ENCODE results near the gene ERMN. TPM values are rescaled to one million over a fixed set of nuclear protein-coding genes. Genes with fewer than 3 reads are reported as not detected.
"Not testable (repeated sequence)": the region's sequence is repeated elsewhere in the genome, so short reads cannot be mapped to it uniquely, and the experiment has no call there.

ERMN gene
- 1 to 10 TPM in 1 of 2 donors, not detected in 1; 1.3 TPM for total RNA-seq

- H3K4me3 ChIP-seq: no peak within 1 kb of the TSS
- H3K27ac ChIP-seq: no peak within 1 kb of the TSS
- no peak for TF ChIP-seq CTCF (IDR thresholded peaks at IDR 0.05)
- DNase-seq (ENCODE audit: low spot score): no peak
- H3K4me1 ChIP-seq (ENCODE audit: control insufficient read depth in 1 of 2, low read depth in 2 of 2): peaks cover 0 to 8% of the 10 kb centered on the region in 2 donors
- H3K36me3 ChIP-seq: no peaks in the 10 kb centered on the region
- H3K9me3 ChIP-seq: no peaks in the 10 kb centered on the region
- ATAC-seq (ENCODE audit: insufficient number of reproducible peaks, low FRiP score, low read depth): no peak
- no peaks in the 10 kb centered on the region for H3K27me3 ChIP-seq (replicated peaks; ENCODE audit: insufficient read depth)
Measured at GRCh38 chr2:157325786-157326185, at the start of gene ERMN. Gene ERMN, minus strand, starts transcription at chr2:157325824. Its CDS starts 182 bp downstream, at chr2:157325642.

GRCh38 chr2:157375384-157375783, 49.8 kb upstream of the ERMN start:
- DNase-seq (ENCODE audit: low spot score): no peak
- Histone ChIP-seq H3K9me3 (peaks cover 3% of the 10 kb centered on the region), H3K4me3 (no peak overlapping the region), H3K27ac (no peak overlapping the region), H3K4me1 (ENCODE audit: control insufficient read depth in 1 of 2, low read depth in 2 of 2) (no peaks in the 10 kb centered on the region), H3K36me3 (no peaks in the 10 kb centered on the region), H3K27me3 (replicated peaks; ENCODE audit: insufficient read depth) (no peaks in the 10 kb centered on the region)
- TF ChIP-seq CTCF (IDR thresholded peaks at IDR 0.05): no peak
- ATAC-seq (ENCODE audit: insufficient number of reproducible peaks, low FRiP score, low read depth): no peak

GRCh38 chr2:157368508-157368907, 42.9 kb upstream of the ERMN start:
- not testable (repeated sequence) for ATAC-seq (ENCODE audit: insufficient number of reproducible peaks, low FRiP score, low read depth)

GRCh38 chr2:157367704-157368103, 42.1 kb upstream of the ERMN start:
- no peaks in the 10 kb centered on the region for H3K4me1 ChIP-seq (ENCODE audit: control insufficient read depth in 1 of 2, low read depth in 2 of 2)
- no peak for DNase-seq (ENCODE audit: low spot score)
- H3K36me3 ChIP-seq: no peaks in the 10 kb centered on the region
- no peaks in the 10 kb centered on the region for H3K9me3 ChIP-seq
- no peak overlapping the region for H3K27ac ChIP-seq
- ATAC-seq (ENCODE audit: insufficient number of reproducible peaks, low FRiP score, low read depth): no peak
- TF ChIP-seq CTCF (IDR thresholded peaks at IDR 0.05): no peak
- no peaks in the 10 kb centered on the region for H3K27me3 ChIP-seq (replicated peaks; ENCODE audit: insufficient read depth)
- no peak overlapping the region for H3K4me3 ChIP-seq

More at GRCh38 chr2:157368508-157368907, 42.9 kb upstream of the ERMN start:
- not testable (repeated sequence) for H3K27ac ChIP-seq; H3K9me3 ChIP-seq; H3K36me3 ChIP-seq; H3K27me3 ChIP-seq (replicated peaks; ENCODE audit: insufficient read depth); H3K4me1 ChIP-seq (ENCODE audit: control insufficient read depth in 1 of 2, low read depth in 2 of 2); H3K4me3 ChIP-seq; DNase-seq (ENCODE audit: low spot score)

- no peak for TF ChIP-seq CTCF (IDR thresholded peaks at IDR 0.05)
- H3K36me3 ChIP-seq: no peaks in the 10 kb centered on the region
- no peak overlapping the region for H3K27ac ChIP-seq
- H3K4me3 ChIP-seq: no peak overlapping the region
- no peaks in the 10 kb centered on the region for H3K9me3 ChIP-seq
- no peaks in the 10 kb centered on the region for H3K4me1 ChIP-seq (ENCODE audit: control insufficient read depth in 1 of 2, low read depth in 2 of 2)
- DNase-seq (ENCODE audit: low spot score) (no peak), ATAC-seq (ENCODE audit: insufficient number of reproducible peaks, low FRiP score, low read depth) (no peak)
- no peaks in the 10 kb centered on the region for H3K27me3 ChIP-seq (replicated peaks; ENCODE audit: insufficient read depth)
Measured at GRCh38 chr2:157364257-157364974, 38.8 kb upstream of the ERMN start.

All from thoracic aorta (tissue), 2 donors.